HEK293T (cell line): ENCODE measurements around the gene SOX6.

Experiments
- ARNT ChIP-seq: fragments of 450-650 bp; IDR thresholded peaks from 2 replicates; pipeline ENCODE4 v1.6.1; 2017; ENCODE audit warnings: mild to moderate bottlenecking
- SP1 ChIP-seq: fragments of 450-650 bp; IDR thresholded peaks from 2 replicates; pipeline ENCODE4 v1.6.1; 2017

DNA sequence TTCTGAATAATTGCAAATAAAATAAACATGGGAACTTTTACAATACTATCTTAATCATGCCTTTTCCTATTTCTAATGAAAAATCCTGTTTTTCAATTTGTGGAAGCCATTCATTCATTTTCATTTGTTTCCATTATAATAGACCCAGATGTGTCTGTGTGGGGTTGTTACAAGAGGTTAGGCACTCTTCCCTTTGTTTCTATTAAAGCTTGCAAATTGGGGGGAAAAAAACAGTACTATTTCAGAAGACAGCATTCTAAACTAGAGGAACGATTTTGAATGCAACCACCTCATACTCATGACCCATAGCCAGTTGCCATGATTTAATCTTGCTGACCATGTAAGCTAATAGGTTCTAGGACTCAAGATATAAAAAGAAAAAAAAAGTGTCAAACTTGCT lies 175.5 kb downstream of the SOX6 start:
- TF ChIP-seq SP1 (no peak), ARNT (no peak)
